GM13977 (cell line): Measurements from ENCODE around the gene TEX13B.

ENCODE experiments used
- DNase-seq: peaks from one replicate; pipeline ENCODE4 v3.0.0; 2012; ENCODE audit warnings: low spot score
- CTCF ChIP-seq: IDR thresholded peaks from 2 replicates; pipeline ENCODE4 v1.5.1; 2012; ENCODE audit warnings: mild to moderate bottlenecking, control low read depth; ENCODE audit not compliant: insufficient read depth; ENCODE audit errors: extremely low read depth, missing control alignments
- in situ Hi-C: fragments of 300-500 bp; cut with MboI; formaldehyde crosslinking; loops from one replicate; pipeline ENCODE4 v1.12.0; 2022; ENCODE audit warnings: low sequenced_read_pairs, low pct_unique_long_range_greater_than_20kb, mixed read lengths, inconsistent platforms; ENCODE audit not compliant: unreplicated experiment

The TEX13B gene

DNA sequence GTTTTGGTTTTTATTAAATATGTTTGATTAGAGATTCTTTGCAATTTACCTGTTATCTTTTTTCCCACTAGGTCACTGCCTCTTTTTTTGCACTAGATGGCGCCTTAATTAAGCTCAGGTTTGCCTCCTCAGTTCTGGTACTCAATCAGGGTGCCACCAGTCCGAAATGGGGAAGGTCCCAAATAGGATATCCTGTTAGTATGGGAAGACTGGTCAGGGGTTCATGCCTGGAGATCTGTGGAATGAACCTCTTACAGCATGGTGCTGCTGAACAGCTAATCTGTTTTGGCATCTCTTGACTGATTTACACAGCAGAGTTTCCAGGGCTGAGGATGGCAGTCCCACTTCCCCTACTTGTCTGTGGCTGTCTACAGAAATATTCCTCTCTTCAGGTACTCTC, 38.5 kb upstream of the TEX13B start:
- TF ChIP-seq CTCF = peak; percentile 59
- DNase-seq = peak; percentile 16
- in situ Hi-C loops = no loop called here

DNA sequence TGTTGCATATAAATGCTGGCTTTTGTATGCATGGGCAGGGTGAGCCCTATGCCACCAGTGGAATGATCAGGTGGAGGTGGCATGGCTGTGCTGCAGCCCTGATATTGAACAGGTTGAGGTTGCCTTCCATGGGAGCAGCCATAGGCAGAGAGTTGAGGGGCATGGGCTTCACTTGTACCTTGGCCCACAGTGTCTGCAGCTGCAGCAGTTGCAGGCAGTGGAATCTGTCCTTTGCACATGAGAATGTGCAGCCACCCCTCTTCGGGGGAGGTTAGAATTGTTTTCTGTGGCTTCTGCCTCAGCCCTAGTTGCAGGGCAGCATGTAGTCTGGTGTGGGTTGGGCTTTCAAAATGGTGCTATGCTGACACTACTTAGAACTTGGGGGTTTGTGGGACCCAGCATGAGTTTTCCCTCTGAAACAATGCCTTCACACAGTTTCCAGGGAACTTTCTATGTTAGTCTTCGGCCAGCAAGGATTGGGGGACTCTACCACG, 37.3 kb upstream of the TEX13B start:
- no peak for TF ChIP-seq CTCF
- in situ Hi-C loops = no loop called here
- no peak for DNase-seq

- in situ Hi-C loops = no loop called here
- DNase-seq = no peak
- TF ChIP-seq CTCF = no peak
Observed at GRCh38 chrX:108018656-108019381, 36.6 kb upstream of the TEX13B start.

DNA sequence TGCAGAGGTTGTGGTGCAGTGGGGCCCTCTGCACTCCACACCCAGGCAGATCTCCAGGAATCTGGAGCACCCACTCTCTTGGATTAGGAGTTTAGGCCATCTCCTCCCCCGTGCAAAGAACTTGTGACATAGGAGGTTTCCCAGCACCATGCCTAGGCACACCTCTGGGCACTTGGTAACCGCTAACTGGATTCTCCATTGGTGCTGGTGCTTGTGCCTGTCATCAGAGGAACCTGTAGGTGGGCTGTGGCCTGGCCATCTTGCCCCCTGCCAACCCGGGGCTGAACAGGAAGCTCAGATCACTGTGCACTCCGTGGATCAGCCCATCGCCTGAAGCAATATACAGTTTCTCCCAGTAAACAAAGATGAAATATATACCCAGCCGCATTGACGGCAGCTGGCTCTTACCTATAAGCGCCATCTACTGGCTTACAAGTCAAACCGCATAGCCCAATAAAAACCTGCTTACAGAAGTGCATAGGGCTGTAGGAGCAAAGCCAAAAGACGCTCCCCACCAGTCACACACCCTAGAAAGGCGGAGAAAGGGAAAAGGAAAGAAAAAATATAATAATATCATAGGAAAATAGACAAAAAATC, 19.1 kb upstream of the TEX13B start:
- in situ Hi-C loops = no loop called here
- DNase-seq = peak; percentile 34
- TF ChIP-seq CTCF = peak; percentile 76

GRCh38 chrX:108000751-108001150, 18.6 kb upstream of the TEX13B start:
- in situ Hi-C loops = no loop called here
- DNase-seq = no peak
- TF ChIP-seq CTCF = no peak

- TF ChIP-seq CTCF = no peak
- no peak for DNase-seq
- in situ Hi-C loops = no loop called here
Observed at GRCh38 chrX:107996124-107996523, 14.0 kb upstream of the TEX13B start.

GRCh38 chrX:107985033-107985432, 2.9 kb upstream of the TEX13B start:
- no peak for DNase-seq
- in situ Hi-C loops = no loop called here
- no peak for TF ChIP-seq CTCF
